Kidney (tissue), 14 donors: ENCODE measurements around the gene TPP1. TPM values are rescaled to one million over a fixed set of nuclear protein-coding genes. Genes with fewer than 3 reads are reported as not detected.

ENCODE experiments used
- DNase-seq, 5 donors: peaks; one replicate each; pipeline ENCODE4 v3.0.0-alpha.2; 2013 to 2020
- FAIRE-seq: peaks from 2 replicates; lab custom pipeline; 2012; peaks lifted over from hg19 to GRCh38; lab: Jason Lieb, UNC
- H3K27ac ChIP-seq, 2 donors: one replicate each; pipeline ENCODE4 v1.7.0; 2013; ENCODE audit warnings: low read depth in 2 of 2, low read length in 2 of 2, inconsistent platforms in 1 of 2
- H3K27me3 ChIP-seq: one replicate; pipeline ENCODE4 v1.7.1; 2013; ENCODE audit warnings: low read length, inconsistent platforms; ENCODE audit not compliant: control insufficient read depth, insufficient read depth
- H3K36me3 ChIP-seq, 3 donors: one replicate each; pipeline versions ENCODE4 v1.7.0 to v1.7.1; 2013; ENCODE audit warnings: low read length in 3 of 3, control low read depth in 1 of 3, inconsistent platforms in 1 of 3; ENCODE audit not compliant: insufficient read depth in 3 of 3, control insufficient read depth in 2 of 3
- H3K4me1 ChIP-seq, 3 donors: one replicate each; pipeline versions ENCODE4 v1.7.0 to v1.7.1; 2013; ENCODE audit warnings: low read length in 3 of 3, inconsistent platforms in 1 of 3, low read depth in 1 of 3; ENCODE audit not compliant: control insufficient read depth in 2 of 3, insufficient read depth in 2 of 3
- H3K4me3 ChIP-seq, 3 donors: one replicate each; pipeline versions ENCODE4 v1.7.0 to v1.8.1; 2013; ENCODE audit warnings: low read length in 3 of 3, control low read depth in 1 of 3, inconsistent platforms in 1 of 3
- H3K9ac ChIP-seq, 3 donors: one replicate each; pipeline versions ENCODE4 v1.7.0 to v1.7.1; 2013; ENCODE audit warnings: low read length in 3 of 3, control low read depth in 1 of 3, inconsistent platforms in 1 of 3
- H3K9me3 ChIP-seq, 3 donors: one replicate each; pipeline versions ENCODE4 v1.7.0 to v1.7.1; 2013; ENCODE audit warnings: low read length in 3 of 3, control low read depth in 1 of 3, inconsistent platforms in 1 of 3; ENCODE audit not compliant: control insufficient read depth in 2 of 3, insufficient read depth in 1 of 3
- intact Hi-C: fragments of 100-400 bp; cut with DNase I; formaldehyde crosslinking; loops from one replicate; pipeline ENCODE4 v1.11.1; 2022
- polyA plus RNA-seq: library from polyadenylated mRNA; stranded (reverse); fragments of 350-450 nt; fragmentation: Illumina TruSeq; extraction: RNeasy Lipid Tissue Mini Kit (QIAGEN cat#74804); gene quantifications from one replicate; pipeline ENCODE4 v1.2.3, GENCODE V29; 2014; ENCODE audit warnings: low read depth, low replicate concordance; ENCODE audit not compliant: insufficient read depth
- total RNA-seq: library from RNA; stranded (reverse); fragmentation: NEBNext Ultra II Directional; extraction: Animal tissue kit (Norgen Biotek cat#: 25700); gene quantifications from one replicate; pipeline ENCODE4 v1.2.1, GENCODE V29; 2021
- TF ChIP-seq, protein P1 (sequence below): IDR thresholded peaks from 3 replicates; pipeline ENCODE4 v1.5.1; 2012; ENCODE audit warnings: mild to moderate bottlenecking, moderate library complexity, borderline replicate concordance; ENCODE audit not compliant: insufficient read depth; ENCODE audit errors: extremely low read depth
- donor health status: control.
- donor health status: control.
- donor health status: control.
- donor health status: control.
- donor health status: control.
- donor health status: DM: yes; HTN: yes; CAD: no.
- donor health status: Normal renal cell carcinoma (clear cell type).

Gene TPP1
- total and polyA plus RNA-seq, 2 donors from 2014 or later: 84.2 to 115 TPM

GRCh38 chr11:6607190-6607795 is 11.9 kb downstream of the TPP1 start:
- Histone ChIP-seq H3K36me3 (peaks cover 20 to 37% (median 27%) of the 10 kb centered on the region in 3 donors), H3K27ac (peak overlapping the region; percentile 47 to 88), H3K9ac (peak overlapping the region; percentile 4 to 71 (median 15)), H3K4me3 (peak overlapping the region in 2 of 3 donors; percentile 0 to 26), H3K9me3 (no peaks in the 10 kb centered on the region), H3K27me3 (no peaks in the 10 kb centered on the region), H3K4me1 (peaks cover 5 to 45% (median 28%) of the 10 kb centered on the region in 3 donors)
- peak in 3 of 5 donors; percentile 5 to 62 (median 23) for DNase-seq
- intact Hi-C loops: no loop called here
- TF ChIP-seq, protein P1, sequence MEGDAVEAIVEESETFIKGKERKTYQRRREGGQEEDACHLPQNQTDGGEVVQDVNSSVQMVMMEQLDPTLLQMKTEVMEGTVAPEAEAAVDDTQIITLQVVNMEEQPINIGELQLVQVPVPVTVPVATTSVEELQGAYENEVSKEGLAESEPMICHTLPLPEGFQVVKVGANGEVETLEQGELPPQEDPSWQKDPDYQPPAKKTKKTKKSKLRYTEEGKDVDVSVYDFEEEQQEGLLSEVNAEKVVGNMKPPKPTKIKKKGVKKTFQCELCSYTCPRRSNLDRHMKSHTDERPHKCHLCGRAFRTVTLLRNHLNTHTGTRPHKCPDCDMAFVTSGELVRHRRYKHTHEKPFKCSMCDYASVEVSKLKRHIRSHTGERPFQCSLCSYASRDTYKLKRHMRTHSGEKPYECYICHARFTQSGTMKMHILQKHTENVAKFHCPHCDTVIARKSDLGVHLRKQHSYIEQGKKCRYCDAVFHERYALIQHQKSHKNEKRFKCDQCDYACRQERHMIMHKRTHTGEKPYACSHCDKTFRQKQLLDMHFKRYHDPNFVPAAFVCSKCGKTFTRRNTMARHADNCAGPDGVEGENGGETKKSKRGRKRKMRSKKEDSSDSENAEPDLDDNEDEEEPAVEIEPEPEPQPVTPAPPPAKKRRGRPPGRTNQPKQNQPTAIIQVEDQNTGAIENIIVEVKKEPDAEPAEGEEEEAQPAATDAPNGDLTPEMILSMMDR: no peak
- no peak for FAIRE-seq

DNA sequence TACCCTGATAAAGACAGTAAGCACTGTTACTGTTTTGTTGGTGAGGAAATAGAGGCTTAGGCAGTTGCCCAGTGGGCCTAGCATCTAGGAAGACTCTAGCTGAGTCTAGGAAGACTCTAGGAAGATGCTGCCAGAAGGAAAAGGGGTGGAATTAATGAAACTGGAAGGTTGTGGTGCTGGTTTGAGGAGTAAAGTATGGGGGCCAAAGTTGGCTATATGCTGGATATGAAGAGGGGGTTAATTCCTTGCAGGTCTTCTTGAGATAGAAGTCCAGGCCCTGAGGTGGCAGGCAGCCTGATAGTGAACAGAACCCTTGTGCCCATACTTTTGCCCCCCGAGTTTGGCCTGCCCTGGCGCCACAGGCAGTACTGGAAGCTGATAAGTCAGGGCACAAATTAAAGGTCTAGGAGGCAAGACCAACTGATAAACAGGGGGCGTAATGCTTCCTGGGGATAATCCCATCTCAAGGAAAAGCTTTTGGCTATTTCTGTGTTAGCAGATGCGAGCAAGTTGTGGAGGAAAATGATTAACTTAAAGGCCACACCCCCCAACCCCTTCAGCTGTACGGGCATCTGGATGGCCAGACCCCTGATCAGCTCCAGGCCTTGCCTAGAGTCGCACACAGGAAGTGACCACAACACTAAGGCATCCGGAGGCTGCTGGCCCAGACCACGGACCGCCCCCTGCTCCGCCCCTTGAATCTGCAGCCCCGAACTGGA is 12.6 kb downstream of the TPP1 start:
- peak overlapping the region; percentile 6 to 91 (median 61) for H3K9ac ChIP-seq
- no peaks in the 10 kb centered on the region for H3K27me3 ChIP-seq
- H3K9me3 ChIP-seq: no peaks in the 10 kb centered on the region
- H3K4me1 ChIP-seq: peaks cover 5 to 52% (median 28%) of the 10 kb centered on the region in 3 donors
- H3K4me3 ChIP-seq: peak overlapping the region in 2 of 3 donors; percentile 2 to 91
- FAIRE-seq: peak; percentile 76
- DNase-seq: peak; percentile 96 to 98 (median 97)
- peak overlapping the region; percentile 82 to 90 for H3K27ac ChIP-seq
- peaks cover 20 to 37% (median 27%) of the 10 kb centered on the region in 3 donors for H3K36me3 ChIP-seq
- TF ChIP-seq, protein P1: no peak
- intact Hi-C loops: no loop called here

- Histone ChIP-seq H3K4me3 (peak overlapping the region; percentile 91 to 95 (median 93)), H3K27me3 (no peaks in the 10 kb centered on the region), H3K9me3 (no peaks in the 10 kb centered on the region), H3K4me1 (peaks cover 5 to 45% (median 20%) of the 10 kb centered on the region in 3 donors), H3K9ac (peak overlapping the region; percentile 89 to 98 (median 91)), H3K36me3 (peaks cover 16 to 34% (median 34%) of the 10 kb centered on the region in 3 donors), H3K27ac (peak overlapping the region in 1 of 2 donors; percentile 97)
- FAIRE-seq (no peak), DNase-seq (peak in 1 of 5 donors; percentile 2)
- intact Hi-C loops: no loop called here
- TF ChIP-seq, protein P1: no peak
Measured at GRCh38 chr11:6604790-6605189, 14.4 kb downstream of the TPP1 start.
